Left lung (tissue), 10 donors: ENCODE measurements around the gene TXNDC2. TPM values are rescaled to one million over a fixed set of nuclear protein-coding genes. Genes with fewer than 3 reads are reported as not detected.

Source experiments
- ATAC-seq: fragments of 200-7000 bp; cut with Tn5 transposase; one replicate; pipeline ENCODE4 v1.9.1; 2020; ENCODE audit warnings: moderate library complexity
- DNase-seq, 4 donors: peaks; one replicate each; pipeline ENCODE4 v3.0.0-alpha.2; 2013 to 2020
- H3K27ac ChIP-seq, 2 donors: fragments of 200-600 bp; sonication (generic) in 1 of 2; one replicate each; pipeline versions ENCODE4 v1.5.0 to v1.8.0; 2020 to 2021
- H3K27me3 ChIP-seq, 2 donors: fragments of 200-600 bp; sonication (generic) in 1 of 2; one replicate each; pipeline versions ENCODE4 v1.5.0 to v1.8.0; 2020 to 2021
- H3K36me3 ChIP-seq, 2 donors: fragments of 200-600 bp; sonication (generic) in 1 of 2; one replicate each; pipeline versions ENCODE4 v1.5.0 to v1.8.0; 2020 to 2021
- H3K4me1 ChIP-seq, 2 donors: fragments of 200-600 bp; one replicate each; pipeline ENCODE4 v1.8.0; 2021
- H3K4me3 ChIP-seq, 2 donors: fragments of 200-600 bp; sonication (generic) in 1 of 2; one replicate each; pipeline versions ENCODE4 v1.5.0 to v1.8.0; 2020 to 2021; ENCODE audit warnings: mild to moderate bottlenecking in 1 of 2
- H3K9me3 ChIP-seq, 2 donors: fragments of 200-600 bp; sonication (generic) in 1 of 2; one replicate each; pipeline versions ENCODE4 v1.5.0 to v1.8.0; 2020 to 2021
- CTCF ChIP-seq, 2 donors: fragments of 200-600 bp; sonication (generic) in 1 of 2; IDR thresholded peaks; one replicate each; pipeline versions ENCODE4 v1.5.0 to v1.8.0; 2021; ENCODE audit warnings: antibody characterized with exemption in 2 of 2
- intact Hi-C, 2 donors: fragments of 100-400 bp; cut with DNase I; formaldehyde crosslinking; loops; one replicate each; pipeline versions ENCODE4 v1.11.2 to v1.14.2; 2022
- polyA plus RNA-seq, 6 donors: library from polyadenylated mRNA; unstranded; fragments of 120-200 nt; gene quantifications; one replicate each; pipeline ENCODE4 v1.2.1, GENCODE V29; 2013; ENCODE audit not compliant: insufficient read length in 6 of 6
- total RNA-seq, 2 donors: library from RNA; stranded (reverse); fragmentation: NEBNext Ultra II Directional; extraction: Animal tissue kit (Norgen Biotek cat#: 25700); gene quantifications; one replicate each; pipeline ENCODE4 v1.2.1, GENCODE V29; 2021
- donor health status: DM: no; HTN: yes; CAD: no.
- donor health status: DM: no; HTN: no; CAD: no.

TXNDC2 gene
- total and polyA plus RNA-seq, 8 donors, result 0.08 to 0.36 (median 0.18) TPM; not detected in 1

DNA sequence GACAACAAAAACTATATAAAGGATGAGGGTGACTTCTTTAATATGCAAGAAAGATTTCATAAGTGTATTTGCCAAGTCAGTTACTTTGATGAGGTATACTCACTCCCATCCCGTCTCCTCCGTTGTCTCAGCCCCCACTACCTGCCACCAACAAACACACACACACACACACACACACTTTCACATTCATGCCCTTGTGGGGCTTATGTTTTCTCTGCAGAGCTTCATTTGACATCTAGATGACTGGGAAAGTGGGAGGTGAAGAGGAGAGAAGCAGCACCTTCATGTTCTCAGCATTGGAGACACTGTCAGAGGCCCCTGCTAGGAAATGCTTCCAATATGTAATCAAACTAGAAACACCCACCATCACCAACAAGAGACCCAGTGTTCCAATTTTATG is 22.5 kb upstream of the TXNDC2 start:
- peaks cover 0 to 34% of the 10 kb centered on the region in 2 donors for H3K36me3 ChIP-seq
- no peak for DNase-seq
- TF ChIP-seq CTCF (IDR thresholded peaks at IDR 0.05), result no peak
- no peak overlapping the region for H3K4me3 ChIP-seq
- no peaks in the 10 kb centered on the region for H3K27me3 ChIP-seq
- H3K4me1 ChIP-seq, result peaks cover 0 to 3% of the 10 kb centered on the region in 2 donors
- no peak for ATAC-seq
- intact Hi-C loops, result no loop called here
- peaks cover 0 to 10% of the 10 kb centered on the region in 2 donors for H3K9me3 ChIP-seq
- H3K27ac ChIP-seq, result no peak overlapping the region

- no peak overlapping the region for H3K27ac ChIP-seq
- ATAC-seq, result no peak
Measured at GRCh38 chr18:9865764-9866490, 19.8 kb upstream of the TXNDC2 start.

GRCh38 chr18:9866627-9867026 is 19.1 kb upstream of the TXNDC2 start:
- DNase-seq (no peak), ATAC-seq (peak; percentile 37)
- Histone ChIP-seq H3K9me3 (peaks cover 0 to 10% of the 10 kb centered on the region in 2 donors), H3K4me3 (no peak overlapping the region), H3K4me1 (peaks cover 0 to 21% of the 10 kb centered on the region in 2 donors), H3K27me3 (no peaks in the 10 kb centered on the region), H3K36me3 (peaks cover 0 to 5% of the 10 kb centered on the region in 2 donors), H3K27ac (no peak overlapping the region)
- intact Hi-C loops, result no loop called here
- no peak for TF ChIP-seq CTCF (IDR thresholded peaks at IDR 0.05)

More at GRCh38 chr18:9865764-9866490, 19.8 kb upstream of the TXNDC2 start:
- no peak for DNase-seq
- peaks cover 0 to 21% of the 10 kb centered on the region in 2 donors for H3K4me1 ChIP-seq
- H3K36me3 ChIP-seq, result peaks cover 0 to 9% of the 10 kb centered on the region in 2 donors
- TF ChIP-seq CTCF (IDR thresholded peaks at IDR 0.05), result no peak
- intact Hi-C loops, result no loop called here
- H3K27me3 ChIP-seq, result no peaks in the 10 kb centered on the region
- no peak overlapping the region for H3K4me3 ChIP-seq
- H3K9me3 ChIP-seq, result peaks cover 0 to 10% of the 10 kb centered on the region in 2 donors

- no peak for DNase-seq
- intact Hi-C loops, result no loop called here
- peak; percentile 50 for ATAC-seq
- H3K4me1 ChIP-seq, result peaks cover 0 to 21% of the 10 kb centered on the region in 2 donors
- H3K27me3 ChIP-seq, result no peaks in the 10 kb centered on the region
- no peak overlapping the region for H3K4me3 ChIP-seq
- H3K27ac ChIP-seq, result no peak overlapping the region
- peaks cover 0 to 5% of the 10 kb centered on the region in 2 donors for H3K36me3 ChIP-seq
- peaks cover 0 to 10% of the 10 kb centered on the region in 2 donors for H3K9me3 ChIP-seq
- TF ChIP-seq CTCF (IDR thresholded peaks at IDR 0.05), result no peak
Measured at GRCh38 chr18:9867071-9867594, 18.6 kb upstream of the TXNDC2 start.

DNA sequence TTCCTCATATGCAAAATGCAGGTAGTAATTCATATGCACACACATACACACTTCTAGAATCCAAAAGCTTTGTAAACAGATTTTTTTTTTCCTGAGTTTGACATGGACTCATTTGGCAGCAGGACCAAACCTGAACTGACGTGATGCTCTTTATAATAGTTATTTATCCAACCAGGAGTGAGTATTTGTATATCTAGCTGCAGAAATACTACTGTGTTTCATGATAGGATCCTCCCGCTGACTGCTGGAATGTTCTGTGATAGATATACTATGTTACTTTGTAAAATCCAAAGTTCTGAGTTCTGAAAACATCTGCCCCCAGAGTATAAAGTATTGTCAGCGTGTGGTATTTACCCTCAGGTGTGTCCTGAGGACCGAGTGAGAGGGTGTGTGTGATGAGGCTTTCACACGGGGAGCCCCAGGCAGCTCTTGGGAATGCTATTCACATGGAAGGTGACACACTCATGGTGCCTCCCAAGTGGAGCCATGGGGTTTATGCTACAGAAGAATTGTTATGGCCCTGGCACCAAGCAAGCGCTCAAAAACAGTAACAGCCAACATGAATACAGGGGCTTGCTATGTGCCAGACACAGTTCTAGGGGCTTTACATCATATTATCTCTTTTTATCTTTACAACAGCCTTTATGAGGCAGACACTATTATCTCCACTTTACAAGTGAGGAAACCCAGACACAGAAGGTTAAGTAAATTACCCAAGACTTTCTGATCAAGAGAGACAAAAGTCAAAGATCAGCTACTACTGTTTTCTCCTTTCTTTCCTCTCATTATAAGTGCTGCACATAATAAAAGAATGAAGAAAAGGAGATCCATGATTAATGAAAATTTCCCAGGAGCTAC is 16.7 kb upstream of the TXNDC2 start:
- Histone ChIP-seq H3K4me3 (no peak overlapping the region), H3K9me3 (peaks cover 0 to 10% of the 10 kb centered on the region in 2 donors), H3K4me1 (peaks cover 0 to 21% of the 10 kb centered on the region in 2 donors), H3K27ac (no peak overlapping the region), H3K27me3 (no peaks in the 10 kb centered on the region), H3K36me3 (no peaks in the 10 kb centered on the region)
- intact Hi-C loops, result no loop called here
- DNase-seq, result no peak
- TF ChIP-seq CTCF (IDR thresholded peaks at IDR 0.05), result no peak
- ATAC-seq, result no peak
